Stimulated activated CD8-positive, alpha-beta memory T cell treated with anti-CD3 and anti-CD28 coated beads, Interleukin-4, amount 100 ng/mL, for 4 hours (primary cell): ENCODE measurements around the gene CLPTM1L.
A peak's percentile ranks its signal among the peaks of the same experiment; 100 is the strongest.

Experiments
- DNase-seq, 2 donors: peaks; one replicate each; pipeline ENCODE4 v3.0.0-alpha.2; 2020; ENCODE audit warnings: low read depth in 2 of 2, low spot score in 1 of 2

CLPTM1L gene

DNA sequence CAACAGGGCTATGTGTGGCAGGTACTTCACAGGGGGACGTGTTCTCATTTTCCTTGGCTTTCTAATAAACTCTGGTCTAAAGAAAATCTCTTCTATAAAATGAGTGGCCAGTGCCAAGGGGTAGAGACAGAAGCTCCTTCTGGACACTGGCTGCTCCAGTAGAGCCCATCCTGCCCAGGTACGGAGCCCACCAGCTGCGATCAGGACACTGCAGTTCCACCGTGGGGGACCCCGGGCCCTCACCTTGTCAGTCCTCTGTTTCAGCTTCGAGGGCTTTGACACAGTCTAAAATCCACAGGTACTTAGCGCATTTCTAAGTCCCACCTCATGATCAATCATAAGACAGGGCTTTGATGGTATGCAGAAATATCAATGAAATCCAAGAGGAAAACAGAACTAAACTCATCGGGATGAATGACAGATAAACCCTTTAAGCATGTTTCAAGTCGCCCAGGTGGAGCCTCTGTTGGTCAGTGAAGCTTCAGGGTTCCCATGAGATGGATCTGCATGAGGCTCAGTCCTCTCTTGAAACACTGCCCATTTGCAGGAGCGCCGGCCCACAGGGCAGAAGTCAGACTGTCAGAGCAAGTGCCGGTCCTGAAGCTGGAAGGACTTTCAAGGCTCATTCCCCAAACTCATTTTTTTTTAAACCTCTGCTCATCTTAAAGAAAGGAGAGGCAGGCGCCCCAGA lies 29.7 kb downstream of the CLPTM1L start:
- no peak for DNase-seq

DNA sequence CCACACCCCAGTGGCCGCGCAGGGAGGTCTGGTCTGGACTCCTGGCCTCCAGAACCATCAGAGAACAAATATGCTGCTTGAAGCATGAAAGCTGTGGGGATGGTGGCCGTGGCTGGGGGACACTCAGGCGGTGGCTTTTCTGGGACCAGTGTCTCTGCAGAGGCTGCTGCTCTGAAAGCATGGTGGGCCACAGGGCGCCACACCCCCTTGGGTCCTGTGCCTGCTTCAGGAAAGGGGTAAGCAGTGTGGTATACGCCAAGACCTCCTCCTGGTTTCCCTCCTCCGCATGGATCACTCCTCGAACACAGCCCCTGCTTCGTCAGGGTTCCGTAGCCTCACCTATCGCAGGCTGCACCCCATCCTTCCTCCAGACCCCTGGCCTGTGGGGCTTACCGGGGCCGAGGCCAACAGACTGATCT lies 30.3 kb downstream of the CLPTM1L start:
- DNase-seq = no peak

DNA sequence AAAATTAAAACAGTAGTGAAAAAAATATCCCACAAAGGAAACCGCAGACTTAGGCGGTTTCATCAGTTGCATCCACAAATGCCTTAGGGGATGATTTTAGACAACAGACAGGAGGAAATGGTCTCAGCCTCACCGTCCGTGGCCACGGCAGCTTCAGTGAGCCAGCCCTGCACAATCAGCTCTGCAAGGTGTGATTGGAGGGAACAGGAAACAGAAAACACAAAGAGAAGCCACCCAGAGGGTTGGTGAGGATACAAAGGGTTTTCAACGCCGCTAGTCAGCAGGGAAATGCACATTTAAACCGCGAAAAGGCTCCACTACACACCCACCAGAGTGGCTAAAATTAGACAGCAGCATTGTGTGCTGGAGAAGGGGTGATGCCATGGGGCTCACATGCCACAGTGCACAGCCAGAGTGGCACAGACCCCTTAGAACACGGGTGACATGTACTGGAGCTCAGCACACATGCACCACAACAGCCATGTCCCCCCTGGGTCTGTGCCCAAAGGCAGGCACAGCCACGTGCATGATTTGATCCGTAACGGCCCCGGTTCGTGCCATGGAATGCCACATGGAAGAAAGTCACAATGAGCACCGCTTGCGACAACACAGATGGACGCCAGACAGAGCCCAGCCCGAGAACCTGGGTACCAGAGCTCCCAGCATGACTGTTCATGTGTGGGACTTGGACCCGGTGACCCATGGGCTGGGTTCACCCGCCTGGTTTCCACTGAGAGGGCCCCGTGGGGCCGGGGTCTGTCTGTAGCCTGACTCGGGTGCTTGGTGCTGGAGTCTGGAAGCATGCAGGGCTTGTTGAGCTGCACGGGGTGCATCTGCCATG lies 31.7 kb downstream of the CLPTM1L start:
- no peak for DNase-seq

DNA sequence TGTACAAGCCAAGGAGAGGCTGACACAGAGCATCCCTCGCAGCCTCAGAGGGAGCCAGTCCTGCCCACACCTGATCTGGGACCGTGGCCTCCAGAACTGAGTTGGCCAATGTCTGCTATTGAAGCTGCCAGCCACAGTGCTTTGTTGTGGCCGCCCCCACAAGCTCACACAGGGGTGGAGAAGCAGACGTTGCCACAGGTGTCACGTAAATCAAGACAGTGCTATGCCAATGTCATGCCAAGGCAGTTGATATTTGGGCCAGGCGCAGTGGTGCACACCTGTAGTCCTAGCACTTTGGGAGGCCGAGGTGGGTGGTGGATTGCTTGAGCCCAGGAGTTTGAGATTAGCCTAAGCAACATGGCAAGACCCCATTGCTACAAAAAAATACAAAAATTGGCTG lies 32.7 kb downstream of the CLPTM1L start:
- no peak for DNase-seq

DNA sequence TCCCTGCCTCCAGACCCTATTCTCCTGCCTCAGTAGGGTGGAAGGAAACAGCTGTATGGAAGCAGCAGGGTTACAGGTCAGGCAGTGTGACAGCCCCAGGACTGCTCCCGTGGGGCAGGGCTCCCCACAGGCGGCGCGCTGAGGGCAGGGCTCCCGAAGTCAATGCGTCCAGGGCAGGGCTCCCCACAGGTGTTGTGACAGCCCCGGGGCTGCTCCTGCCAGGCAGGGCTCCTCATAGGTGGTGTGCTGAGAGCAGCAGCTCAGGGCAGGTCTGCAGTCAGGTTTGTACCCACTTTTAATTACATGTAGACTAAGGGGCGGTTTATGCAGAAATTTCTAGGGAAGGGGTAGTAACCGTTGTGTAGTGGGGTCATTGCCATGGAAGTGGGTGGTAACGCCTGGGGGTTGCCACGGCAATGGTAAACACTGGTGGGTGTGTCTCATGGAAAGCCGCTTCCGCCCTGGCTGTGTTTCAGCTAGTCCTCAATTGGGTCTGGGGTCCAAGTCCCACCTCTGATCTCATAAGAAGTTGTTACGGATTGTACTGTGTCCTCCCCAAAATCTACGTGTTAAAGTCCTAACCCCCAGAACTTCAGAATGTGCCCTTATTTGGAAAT lies 33.4 kb downstream of the CLPTM1L start:
- DNase-seq = no peak

DNA sequence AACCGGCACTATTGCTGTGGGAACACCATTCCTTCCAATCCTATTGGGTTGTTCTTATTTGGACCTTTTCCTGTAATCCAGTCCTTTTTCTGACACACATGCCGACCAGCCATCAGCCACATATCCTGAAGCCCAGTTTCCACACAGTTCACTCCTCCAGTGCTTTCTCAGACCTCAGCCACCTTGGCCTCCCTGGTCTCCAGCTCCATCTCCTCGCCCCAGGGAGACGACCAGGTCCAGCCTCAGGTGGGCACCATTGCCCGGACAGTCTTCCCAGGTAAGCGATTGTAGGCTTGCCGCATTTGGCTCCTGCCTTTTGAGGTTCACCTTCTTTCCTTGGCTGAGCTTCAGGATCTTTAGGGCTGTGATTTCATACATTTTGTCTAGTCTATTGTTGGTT lies 34.8 kb downstream of the CLPTM1L start:
- DNase-seq = no peak

DNA sequence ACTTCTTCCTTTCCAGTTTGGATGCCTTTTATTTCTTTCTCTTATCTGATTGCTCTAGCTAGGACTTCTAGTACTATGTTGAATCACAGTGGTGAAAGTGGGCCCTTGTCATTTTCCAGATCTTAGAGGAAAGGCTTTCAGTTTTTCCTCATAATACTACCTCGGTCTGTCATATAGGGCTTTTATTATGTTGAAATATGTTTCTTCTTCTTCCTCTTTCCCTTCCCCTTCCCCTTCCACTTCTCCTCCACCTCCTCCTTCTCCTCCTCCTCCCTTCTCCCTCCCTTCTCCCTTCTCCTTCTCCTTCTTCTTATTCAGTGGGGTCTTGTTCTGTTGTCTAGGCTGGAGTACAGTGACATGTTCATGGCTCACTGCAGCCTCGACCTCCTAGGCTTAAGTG lies 40.9 kb downstream of the CLPTM1L start:
- DNase-seq = no peak

DNA sequence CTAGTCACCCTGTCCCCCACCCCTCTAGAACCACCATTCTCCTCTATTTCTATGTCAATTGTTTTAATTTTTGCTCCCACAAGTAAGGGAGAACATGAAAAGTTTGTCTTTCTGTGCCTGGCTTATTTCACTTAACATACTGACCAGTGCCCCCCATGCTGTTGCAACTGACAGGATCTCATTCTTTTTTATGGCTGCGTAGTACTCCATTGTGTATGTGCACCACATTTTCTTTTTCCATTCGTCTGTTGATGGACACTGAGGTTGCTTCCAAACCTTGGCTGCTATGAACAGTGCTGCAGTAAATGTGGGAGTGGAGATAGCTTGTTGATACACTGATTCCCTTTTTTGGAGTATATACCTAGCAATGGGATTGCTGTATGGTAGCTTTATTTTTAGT lies 42.6 kb downstream of the CLPTM1L start:
- DNase-seq = no peak

DNA sequence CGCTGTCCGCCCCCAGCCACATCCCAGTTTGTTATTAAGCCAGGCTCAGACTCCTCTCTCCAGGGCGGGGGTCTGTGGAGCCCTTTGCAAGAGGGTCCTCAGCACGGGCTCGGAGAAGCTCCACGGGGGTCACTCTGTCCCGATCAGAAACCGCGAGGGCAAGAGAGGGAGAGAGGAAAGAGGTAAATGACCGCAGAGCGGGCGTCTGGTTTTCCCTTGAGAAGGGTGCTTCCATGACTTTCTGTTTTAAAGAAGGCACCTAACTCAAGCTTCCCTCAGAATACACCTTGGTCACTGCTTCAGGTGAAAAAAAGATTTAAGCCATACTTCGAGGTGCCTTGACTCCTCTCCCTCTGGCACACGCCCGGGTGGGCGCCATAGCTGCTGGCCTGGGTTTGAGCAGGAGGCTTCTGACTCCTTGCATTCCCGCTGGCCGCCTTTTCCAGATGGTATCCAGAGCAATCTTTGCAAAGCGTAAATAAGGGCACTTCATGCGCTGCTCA lies 44.3 kb downstream of the CLPTM1L start:
- no peak for DNase-seq

DNA sequence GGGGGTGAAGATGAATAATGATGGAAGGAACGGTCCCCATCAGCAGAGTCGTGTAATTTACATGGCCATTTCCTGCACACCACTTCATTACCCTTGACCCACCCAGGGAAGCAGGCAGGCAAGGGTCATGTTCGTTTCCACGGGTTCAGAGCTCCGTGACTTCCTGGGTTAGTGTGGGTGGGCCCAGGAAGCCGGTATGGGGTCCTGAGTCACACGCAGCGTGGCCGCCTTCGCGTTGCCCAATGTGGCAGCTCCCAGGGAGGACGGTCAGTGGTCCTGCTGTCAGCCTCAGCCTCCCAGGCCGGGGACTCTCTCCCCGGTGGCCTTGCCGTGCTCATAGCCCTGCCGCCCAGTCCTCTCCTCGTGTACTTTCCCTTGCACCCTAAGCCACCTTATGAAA lies 44.9 kb downstream of the CLPTM1L start:
- DNase-seq = no peak

DNA sequence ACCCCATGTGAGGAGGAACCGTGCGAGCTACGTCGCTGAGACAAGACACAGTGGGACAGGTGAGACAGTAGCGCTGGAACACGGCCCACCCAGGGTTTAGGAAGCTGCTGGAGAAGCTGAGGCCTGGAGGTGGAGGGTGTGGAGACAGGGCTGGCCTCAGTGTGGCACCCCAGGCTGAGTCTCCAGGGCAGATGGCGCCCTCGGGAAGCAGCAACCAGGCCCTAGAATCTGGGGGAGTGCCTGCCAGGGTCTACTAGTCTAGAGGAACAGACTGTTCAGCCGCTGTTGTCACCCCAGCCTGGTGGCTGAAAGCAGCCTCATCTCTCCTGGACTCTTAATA lies 45.4 kb downstream of the CLPTM1L start:
- no peak for DNase-seq

DNA sequence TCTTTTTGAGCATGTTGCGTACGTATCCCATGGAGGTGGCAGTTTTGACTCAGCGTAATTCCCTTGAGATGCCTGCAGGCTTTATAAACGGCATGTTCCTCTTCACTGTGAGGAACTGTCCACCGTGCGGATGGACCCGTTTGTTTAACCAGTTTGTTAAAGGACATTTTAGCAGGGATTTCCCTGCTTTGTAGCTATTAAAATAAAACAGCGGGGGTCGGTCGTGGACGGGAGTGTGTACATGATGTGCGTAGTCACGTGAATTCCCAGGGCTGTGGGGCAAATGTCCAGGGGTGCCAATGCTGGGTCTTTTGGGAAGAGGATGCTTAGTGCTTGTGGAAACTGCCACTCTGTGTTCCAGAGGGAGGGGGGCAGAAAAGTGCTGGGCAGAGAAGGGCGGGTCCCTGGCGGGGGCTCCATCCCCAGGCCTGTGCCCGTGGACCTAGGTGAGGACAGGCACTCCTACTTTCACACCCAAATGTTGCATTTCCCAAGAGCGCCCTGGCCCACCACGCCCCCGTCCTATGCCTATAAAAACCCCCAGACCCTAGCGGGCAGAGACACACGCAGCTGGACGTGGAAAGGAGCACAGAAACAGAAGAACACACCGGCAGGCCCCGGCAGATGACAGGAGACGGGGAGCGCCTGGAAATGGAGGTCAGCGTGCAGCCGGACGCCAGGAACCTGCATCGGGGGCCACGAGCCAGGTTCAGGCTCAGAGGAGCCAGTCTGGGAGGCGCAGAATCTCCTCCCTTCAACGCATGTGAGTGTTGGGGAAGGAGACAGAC lies 46.0 kb downstream of the CLPTM1L start:
- DNase-seq = no peak

DNA sequence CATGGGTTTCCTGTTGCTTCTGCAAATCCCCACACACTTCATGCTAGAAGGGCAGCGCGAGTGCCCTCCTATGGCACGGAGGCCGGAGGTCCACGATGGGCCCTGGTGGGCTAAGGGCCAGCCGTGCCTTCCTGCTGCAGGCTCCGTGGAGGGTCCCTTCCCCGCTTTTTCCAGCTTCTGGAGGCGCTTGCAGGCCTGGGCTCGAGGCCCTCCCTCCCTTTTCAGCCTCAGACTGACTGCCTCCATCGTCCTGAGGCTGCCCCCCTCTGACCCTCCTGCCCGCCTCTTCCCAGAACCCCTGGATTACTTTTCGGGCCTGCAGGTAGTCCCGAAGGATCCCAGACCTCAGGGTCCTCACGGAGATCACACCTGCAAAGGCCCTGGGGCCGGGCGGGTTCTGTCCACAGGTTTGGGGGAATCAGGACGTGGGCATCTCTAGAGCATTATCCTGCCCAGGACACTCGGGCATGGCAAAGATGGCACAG lies 46.8 kb downstream of the CLPTM1L start:
- no peak for DNase-seq

DNA sequence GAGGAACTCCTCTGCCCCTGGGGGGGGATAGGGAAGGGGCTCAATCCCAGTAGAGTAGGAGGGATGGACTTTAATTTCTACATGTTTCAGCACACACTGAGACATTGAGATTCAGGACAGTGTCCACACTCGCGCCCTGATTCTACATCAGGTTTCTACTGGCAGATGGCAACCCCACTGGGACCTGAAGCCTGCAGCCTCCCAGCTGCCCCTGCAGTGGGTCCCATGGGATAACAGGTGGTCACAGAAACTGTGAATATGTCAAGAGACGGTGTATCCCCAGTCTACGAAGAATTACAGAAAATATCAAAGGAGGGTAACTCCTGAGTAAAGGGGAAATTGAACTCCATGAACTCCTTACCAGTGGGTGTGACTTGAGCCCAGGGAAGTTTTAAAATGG lies 47.7 kb downstream of the CLPTM1L start:
- no peak for DNase-seq

DNA sequence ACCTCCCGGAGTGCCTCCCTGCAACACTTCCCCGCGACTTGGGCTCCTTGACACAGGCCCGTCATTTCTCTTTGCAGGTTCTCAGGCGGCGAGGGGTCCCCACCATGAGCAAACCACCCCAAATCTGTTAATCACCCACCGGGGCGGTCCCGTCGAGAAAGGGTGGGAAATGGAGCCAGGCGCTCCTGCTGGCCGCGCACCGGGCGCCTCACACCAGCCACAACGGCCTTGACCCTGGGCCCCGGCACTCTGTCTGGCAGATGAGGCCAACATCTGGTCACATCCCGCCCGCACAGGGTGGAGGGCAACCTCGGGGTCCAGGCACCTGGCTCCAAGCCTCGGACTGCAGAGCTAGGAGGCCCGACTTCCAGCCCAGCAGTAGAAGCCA lies 49.3 kb downstream of the CLPTM1L start:
- no peak for DNase-seq

DNA sequence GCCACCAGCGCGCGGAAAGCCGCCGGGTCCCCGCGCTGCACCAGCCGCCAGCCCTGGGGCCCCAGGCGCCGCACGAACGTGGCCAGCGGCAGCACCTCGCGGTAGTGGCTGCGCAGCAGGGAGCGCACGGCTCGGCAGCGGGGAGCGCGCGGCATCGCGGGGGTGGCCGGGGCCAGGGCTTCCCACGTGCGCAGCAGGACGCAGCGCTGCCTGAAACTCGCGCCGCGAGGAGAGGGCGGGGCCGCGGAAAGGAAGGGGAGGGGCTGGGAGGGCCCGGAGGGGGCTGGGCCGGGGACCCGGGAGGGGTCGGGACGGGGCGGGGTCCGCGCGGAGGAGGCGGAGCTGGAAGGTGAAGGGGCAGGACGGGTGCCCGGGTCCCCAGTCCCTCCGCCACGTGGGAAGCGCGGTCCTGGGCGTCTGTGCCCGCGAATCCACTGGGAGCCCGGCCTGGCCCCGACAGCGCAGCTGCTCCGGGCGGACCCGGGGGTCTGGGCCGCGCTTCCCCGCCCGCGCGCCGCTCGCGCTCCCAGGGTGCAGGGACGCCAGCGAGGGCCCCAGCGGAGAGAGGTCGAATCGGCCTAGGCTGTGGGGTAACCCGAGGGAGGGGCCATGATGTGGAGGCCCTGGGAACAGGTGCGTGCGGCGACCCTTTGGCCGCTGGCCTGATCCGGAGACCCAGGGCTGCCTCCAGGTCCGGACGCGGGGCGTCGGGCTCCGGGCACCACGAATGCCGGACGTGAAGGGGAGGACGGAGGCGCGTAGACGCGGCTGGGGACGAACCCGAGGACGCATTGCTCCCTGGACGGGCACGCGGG lies 49.9 kb downstream of the CLPTM1L start, which contains the start of gene TERT:
TERT (minus strand) TSS at position 234 of the 815 bp plus-strand sequence; CDS start at position 155, 79 bp downstream.
- DNase-seq = peak; percentile 60 to 62

DNA sequence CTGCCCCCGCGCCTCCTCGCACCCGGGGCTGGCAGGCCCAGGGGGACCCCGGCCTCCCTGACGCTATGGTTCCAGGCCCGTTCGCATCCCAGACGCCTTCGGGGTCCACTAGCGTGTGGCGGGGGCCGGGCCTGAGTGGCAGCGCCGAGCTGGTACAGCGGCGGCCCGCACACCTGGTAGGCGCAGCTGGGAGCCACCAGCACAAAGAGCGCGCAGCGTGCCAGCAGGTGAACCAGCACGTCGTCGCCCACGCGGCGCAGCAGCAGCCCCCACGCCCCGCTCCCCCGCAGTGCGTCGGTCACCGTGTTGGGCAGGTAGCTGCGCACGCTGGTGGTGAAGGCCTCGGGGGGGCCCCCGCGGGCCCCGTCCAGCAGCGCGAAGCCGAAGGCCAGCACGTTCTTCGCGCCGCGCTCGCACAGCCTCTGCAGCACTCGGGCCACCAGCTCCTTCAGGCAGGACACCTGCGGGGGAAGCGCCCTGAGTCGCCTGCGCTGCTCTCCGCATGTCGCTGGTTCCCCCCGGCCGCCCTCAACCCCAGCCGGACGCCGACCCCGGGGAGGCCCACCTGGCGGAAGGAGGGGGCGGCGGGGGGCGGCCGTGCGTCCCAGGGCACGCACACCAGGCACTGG lies 50.6 kb downstream of the CLPTM1L start:
- no peak for DNase-seq

DNA sequence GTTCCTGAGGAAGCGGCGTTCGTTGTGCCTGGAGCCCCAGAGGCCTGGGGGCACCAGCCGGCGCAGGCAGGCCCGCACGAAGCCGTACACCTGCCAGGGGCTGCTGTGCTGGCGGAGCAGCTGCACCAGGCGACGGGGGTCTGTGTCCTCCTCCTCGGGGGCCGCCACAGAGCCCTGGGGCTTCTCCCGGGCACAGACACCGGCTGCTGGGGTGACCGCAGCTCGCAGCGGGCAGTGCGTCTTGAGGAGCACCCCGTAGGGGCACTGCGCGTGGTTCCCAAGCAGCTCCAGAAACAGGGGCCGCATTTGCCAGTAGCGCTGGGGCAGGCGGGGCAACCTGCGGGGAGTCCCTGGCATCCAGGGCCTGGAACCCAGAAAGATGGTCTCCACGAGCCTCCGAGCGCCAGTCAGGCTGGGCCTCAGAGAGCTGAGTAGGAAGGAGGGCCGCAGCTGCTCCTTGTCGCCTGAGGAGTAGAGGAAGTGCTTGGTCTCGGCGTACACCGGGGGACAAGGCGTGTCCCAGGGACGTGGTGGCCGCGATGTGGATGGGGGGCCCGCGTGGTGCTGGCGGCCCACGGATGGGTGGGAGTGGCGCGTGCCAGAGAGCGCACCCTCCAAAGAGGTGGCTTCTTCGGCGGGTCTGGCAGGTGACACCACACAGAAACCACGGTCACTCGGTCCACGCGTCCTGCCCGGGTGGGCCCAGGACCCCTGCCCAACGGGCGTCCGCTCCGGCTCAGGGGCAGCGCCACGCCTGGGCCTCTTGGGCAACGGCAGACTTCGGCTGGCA lies 51.3 kb downstream of the CLPTM1L start:
- no peak for DNase-seq

DNA sequence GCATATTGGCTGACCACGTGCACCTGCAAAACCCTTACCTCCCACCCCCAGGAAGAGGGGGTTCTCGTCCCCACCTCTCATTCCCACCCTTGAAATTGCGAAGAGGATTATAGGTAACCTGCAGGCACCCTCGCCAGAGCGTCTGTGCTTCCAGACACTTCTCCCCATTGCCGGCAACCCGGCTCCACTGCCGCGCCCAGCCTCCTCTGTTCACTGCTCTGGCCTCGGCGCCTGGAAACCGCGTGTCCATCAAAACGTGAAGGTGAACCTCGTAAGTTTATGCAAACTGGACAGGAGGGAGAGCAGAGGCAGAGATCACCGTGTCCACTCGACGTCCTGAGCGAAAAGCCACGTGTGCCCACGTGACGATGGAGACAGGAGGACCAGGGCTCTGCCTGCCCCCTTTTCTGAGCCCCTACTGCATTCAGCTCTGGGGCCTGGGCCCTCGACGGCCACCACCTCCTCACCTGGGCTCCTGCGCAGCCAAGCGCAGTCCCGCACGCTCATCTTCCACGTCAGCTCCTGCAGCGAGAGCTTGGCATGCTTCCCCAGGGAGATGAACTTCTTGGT lies 52.0 kb downstream of the CLPTM1L start:
- DNase-seq = no peak
